Measurements from ENCODE around the gene RPS27.
A peak's percentile ranks its signal among the peaks of the same experiment; 100 is the strongest.
"Not testable (repeated sequence)": the region's sequence is repeated elsewhere in the genome, so short reads cannot be mapped to it uniquely, and the experiment has no call there.

Gene RPS27

GRCh38 chr1:153961421-153961820 lies 29.1 kb upstream of the RPS27 start:
- DNase-seq (ENCODE audit: low read depth) = no peak

- no peak for DNase-seq (ENCODE audit: low read depth)
Measured at GRCh38 chr1:153962088-153963029, 28.2 kb upstream of the RPS27 start.

GRCh38 chr1:153963030-153963849 lies 27.3 kb upstream of the RPS27 start, which contains the start of gene SLC39A1:
Gene SLC39A1 (minus strand): TSS chr1:153963537. CDS start chr1:153962715, 822 bp downstream.
- DNase-seq (ENCODE audit: low read depth) = peak; percentile 91

GRCh38 chr1:153963850-153964331 lies 26.7 kb upstream of the RPS27 start:
- no peak for DNase-seq (ENCODE audit: low read depth)

DNA sequence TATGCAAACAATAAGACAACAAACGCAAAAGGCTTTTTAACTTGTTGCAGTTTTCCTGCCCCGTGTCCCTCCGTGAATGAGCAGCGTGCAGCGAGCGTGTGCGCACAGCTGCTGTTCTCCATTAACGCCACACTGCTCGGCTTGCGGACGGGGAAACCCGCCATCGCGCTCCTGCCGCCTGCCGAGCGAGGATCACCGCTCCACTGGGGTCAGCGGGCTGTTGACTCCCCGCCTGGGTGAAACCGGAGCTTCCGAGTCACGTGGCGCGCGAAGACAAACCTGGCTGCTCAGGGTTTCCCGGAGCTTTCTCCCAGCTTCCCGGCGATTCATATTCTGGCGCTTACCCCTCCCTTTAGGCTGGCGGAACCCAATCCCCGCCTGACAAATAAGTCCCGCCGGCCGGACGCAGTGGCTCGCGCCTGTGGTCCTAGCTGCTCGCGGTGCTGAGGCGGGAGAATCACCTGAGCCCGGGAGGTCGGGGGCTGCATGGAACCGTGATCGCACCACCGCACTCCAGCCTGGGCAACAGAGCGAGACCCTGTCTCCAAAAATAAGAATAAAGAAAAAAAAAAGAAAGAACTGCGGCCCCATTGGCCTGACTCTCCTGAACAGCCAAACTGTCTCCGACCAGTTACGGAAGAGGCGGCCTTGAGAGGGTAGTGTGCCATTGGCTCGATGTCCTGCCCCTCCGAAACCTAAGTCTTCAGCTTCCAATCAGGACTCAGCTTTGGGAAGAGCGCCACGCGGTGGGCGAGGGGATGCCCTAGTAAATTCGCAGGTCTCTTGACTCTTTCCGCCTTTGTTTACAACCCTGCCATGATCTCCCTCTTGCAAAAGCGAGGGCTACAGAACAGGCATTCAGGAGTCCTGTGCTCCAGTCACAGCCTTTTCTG lies 23.2 kb upstream of the RPS27 start, which contains the start of gene CREB3L4:
Gene CREB3L4 (plus strand): TSS at position 796 of the 893 bp plus-strand sequence. CDS start 624 bp downstream, outside the sequence.
- DNase-seq (ENCODE audit: low read depth) = peak; percentile 76

DNA sequence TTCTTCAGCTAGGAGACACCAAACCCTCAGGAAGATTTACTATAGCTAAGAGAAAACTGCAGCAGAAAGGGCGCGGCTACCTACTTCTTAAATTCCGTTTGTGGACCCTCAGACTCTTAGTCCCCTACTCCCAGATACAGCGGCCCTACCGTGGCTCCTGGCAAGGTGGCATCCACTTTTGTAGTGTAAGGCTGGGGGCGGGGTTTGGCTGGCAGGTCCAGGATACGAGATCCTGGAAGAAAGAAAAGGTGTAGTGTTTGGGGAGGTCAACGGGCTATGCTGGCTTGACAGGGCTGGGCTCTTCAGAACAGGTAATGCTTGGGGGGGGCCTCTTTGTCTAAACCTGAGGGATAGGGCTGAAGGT lies 22.6 kb upstream of the RPS27 start:
- no peak for DNase-seq (ENCODE audit: low read depth)

DNA sequence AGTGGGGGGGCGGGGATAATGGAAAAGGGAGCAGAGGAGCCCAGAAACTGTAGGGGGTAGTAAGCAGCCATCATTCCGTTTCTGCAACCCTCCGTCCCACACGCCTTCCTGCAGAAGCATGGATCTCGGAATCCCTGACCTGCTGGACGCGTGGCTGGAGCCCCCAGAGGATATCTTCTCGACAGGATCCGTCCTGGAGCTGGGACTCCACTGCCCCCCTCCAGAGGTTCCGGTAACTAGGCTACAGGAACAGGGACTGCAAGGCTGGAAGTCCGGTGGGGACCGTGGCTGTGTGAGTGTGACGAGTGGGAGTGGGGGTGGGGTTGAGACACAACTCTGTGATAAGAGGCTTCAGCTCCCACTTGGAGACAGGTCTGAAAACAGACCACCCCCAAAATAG lies 22.2 kb upstream of the RPS27 start:
- DNase-seq (ENCODE audit: low read depth) = no peak

DNA sequence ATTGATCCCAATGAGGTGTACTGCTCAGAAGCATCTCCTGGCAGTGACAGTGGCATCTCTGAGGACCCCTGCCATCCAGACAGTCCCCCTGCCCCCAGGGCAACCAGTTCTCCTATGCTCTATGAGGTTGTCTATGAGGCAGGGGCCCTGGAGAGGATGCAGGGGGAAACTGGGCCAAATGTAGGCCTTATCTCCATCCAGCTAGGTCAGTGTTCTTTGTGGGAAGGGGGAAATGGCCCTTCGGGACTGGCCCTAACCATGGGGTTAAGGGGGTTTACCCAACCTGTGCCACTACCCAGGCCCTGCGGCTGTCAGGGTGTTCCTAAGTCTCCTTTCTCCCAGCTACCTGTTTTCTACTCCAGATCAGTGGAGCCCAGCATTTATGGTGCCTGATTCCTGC lies 21.6 kb upstream of the RPS27 start:
- no peak for DNase-seq (ENCODE audit: low read depth)

DNA sequence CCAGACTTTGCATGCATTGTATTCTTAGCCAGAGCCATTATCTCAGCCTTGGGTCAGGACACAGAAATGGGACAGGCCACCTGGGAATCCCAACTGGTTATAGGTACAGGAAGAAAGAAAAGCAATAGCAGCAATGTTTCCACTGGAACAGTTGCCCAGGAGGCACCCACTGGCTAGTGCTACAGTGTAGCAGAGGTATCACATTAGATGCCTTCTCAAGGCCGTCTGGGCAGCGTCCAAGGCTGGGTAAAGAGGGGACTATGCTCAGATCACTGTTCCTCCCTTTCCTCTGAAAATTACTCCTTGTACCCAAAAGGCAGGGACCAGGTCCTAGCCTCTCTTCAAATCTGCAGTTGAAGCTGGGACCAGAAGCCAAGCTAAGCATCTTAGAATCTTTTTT lies 20.2 kb upstream of the RPS27 start:
- no peak for DNase-seq (ENCODE audit: low read depth)

- DNase-seq (ENCODE audit: low read depth) = no peak
Measured at GRCh38 chr1:153973071-153973470, 17.5 kb upstream of the RPS27 start.

GRCh38 chr1:153973525-153973924 lies 17.0 kb upstream of the RPS27 start:
- no peak for DNase-seq (ENCODE audit: low read depth)

DNA sequence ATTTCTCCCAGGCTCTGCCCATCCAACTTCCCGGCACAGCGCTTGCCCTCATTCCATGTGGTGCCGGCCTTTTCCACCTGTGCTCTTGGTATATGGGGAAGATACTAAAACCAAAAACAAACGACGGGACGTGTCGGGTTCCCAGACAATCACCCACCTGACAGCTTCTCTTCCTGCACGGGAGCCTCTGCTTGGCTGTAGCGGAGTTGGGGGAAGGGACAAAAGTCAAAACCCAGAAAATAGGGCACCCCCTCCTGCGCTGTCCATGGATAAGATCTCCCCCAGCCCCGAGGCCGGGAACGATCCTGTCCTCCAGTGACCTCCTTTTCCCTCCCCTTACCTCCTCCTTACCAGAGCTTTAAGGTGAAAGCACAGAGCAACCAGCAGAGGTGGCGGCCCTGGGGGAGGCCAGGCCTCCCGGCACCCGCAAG lies 13.7 kb upstream of the RPS27 start:
- DNase-seq (ENCODE audit: low read depth) = no peak

- peak; percentile 82 for DNase-seq (ENCODE audit: low read depth)
Measured at GRCh38 chr1:153977250-153978240, 13.0 kb upstream of the RPS27 start, which contains the start of gene JTB. Gene JTB (minus strand): TSS chr1:153977674. CDS start chr1:153977252, 422 bp downstream.

DNA sequence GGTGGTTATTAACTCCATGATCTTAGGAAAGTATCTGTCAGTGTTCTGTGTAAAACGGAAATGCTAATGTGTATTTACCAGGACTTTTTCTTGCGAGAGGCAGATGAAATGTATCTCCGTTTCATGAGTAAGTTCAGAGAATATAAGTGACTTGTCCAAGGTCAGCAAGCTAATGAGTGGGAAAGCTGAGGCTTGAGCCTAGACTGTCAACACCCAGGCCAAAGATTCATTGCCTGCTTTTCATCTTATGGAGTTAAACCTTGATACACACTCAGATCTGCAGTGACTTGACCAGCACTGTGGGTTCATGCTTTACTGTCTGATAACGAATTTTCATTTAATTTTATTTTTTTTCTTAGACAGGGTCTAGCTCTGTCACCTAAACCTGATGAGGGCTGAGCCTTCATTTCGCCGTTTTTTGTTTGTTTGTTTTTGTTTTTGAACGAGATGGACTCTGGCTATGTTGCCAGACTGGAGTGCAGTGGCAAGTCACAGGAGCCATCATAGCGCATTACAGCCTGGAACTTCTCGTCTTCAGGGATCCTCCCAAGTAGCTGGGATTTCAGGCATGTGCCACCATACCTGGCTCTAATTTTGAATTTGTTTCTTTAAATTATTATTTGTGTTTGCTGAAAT lies 12.2 kb upstream of the RPS27 start:
- no peak for DNase-seq (ENCODE audit: low read depth)

DNA sequence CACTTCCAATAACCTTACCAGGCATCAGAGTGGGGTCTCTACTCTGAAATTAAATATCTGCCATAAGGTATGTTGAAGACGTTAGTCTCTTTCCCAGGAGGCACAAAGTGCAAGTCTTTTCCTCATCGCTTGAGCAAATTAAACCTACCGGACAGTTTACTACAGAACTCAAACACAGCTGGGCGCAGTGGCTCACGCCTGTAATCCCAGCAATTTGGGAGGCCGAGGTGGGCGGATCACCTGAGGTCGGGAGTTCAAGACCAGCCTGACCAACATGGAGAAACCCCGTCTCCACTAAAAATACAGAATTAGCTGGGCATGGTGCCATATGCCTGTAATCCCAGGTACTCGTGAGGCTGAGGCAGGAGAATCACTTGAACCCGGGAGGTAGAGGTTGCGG lies 11.5 kb upstream of the RPS27 start:
- not testable (repeated sequence) for DNase-seq (ENCODE audit: low read depth)

DNA sequence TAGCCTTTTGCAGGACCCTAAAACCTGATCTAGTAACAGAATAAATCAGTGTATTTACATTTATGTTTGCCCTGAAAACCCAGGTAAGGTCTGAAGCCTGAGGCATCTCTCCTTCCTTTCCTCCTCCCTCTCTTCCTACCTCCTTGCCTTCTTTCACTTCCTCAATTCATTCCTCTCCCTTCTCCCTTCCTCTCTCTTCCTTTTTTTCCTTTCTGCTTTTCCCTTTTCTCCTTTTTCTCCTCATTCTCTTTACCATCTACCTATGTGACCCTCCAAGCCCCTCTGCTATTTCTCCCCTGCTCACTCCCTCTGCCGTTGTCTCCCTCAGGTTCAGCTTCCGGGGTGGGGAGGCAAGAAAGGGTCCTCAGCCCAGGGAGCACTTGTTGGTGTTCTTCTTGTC lies 8.8 kb upstream of the RPS27 start:
- not testable (repeated sequence) for DNase-seq (ENCODE audit: low read depth)

DNA sequence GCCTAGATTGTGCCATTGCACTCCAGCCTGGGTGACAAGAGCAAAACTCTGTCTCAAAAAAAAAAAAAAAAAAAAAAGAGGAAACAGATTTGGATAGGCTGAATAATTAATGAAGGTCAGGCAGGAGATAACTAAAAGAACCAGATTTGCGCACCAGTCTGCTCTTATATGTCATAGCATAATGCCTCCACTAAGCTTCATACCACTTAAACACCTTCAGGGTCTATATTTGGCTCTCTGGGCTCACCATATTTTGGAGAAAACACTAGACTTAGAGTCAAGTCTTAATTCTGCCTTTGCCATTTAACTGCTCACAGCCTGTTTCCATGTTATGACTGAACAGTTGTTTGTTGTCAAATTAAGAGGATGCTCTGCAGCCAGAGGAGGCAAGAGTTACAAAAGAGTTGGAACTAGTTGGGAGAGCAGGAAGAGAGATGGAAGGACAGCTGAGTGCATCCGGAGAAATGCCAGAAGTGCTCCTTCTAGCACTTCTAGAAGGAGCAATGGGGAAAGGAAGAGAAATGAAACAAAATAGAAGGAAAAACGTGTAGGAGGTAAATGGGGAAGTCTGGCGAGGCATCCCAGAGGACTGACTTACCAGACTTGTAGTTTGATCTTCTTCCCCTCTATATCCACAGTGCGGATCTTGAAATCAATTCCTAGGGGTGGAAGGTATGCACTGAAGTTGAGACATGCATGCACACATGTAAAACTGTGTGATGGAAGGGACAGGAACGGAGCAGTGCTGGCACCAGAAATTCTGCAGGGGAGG lies 6.3 kb upstream of the RPS27 start:
- no peak for DNase-seq (ENCODE audit: low read depth)

DNA sequence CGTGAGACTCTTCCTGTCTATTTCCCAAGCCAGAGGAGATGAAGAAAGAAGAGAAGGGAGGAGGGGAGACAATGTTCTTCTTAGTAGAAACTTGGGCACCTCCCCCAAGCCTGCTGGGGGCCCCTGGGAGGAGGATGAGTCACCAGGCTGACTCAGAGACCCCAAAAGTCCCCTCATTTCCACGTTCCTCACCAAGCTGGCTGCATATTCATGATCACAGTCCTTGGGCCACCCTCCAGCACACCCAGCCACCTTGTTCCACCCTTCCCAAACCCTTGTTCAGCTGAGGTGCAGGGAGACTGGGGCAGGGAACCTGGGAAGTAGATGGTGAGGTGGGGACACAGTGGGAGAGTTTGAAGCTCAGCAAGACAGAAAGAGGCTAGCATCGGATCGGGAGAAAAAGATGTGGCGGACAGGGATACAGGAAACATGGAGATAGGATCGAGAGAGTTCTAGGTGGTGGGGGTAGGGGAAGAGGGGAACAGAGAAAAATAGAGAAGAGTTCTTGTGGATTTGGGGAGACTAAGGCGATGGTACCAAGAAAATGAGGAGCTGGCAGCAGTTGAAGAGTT lies 5.1 kb upstream of the RPS27 start:
- DNase-seq (ENCODE audit: low read depth) = peak; percentile 45

All from activated T-cell treated with anti-CD3 and anti-CD28 coated beads for 48 hours (primary cell).